ENCODE measurements around the gene RBFOX2. TPM values are rescaled to one million over a fixed set of nuclear protein-coding genes. Genes with fewer than 3 reads are reported as not detected.
A peak's percentile ranks its signal among the peaks of the same experiment; 100 is the strongest.

The RBFOX2 gene
- total and polyA plus RNA-seq, 3 donors from 2014 or later = 53.4 to 85.2 (median 63.9) TPM

DNA sequence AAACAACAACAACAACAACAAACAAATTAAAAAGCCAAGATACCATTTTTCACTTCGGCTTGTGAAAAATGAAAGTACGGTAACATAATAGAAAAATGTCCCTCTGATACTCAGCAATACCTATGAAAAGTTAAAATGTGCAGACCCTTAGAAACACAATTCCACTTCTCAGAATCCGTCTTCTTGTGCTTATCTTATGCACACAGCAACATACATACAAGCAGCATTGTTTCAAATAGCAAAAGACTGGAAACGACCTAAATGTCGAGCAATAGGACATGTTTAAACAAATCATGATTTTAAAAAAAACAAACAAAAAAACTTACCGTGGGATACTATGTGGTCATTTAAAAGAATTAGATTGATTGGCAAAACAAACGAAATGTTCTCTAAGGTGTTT is 26.5 kb downstream of the RBFOX2 start:
- TF ChIP-seq, protein P1, sequence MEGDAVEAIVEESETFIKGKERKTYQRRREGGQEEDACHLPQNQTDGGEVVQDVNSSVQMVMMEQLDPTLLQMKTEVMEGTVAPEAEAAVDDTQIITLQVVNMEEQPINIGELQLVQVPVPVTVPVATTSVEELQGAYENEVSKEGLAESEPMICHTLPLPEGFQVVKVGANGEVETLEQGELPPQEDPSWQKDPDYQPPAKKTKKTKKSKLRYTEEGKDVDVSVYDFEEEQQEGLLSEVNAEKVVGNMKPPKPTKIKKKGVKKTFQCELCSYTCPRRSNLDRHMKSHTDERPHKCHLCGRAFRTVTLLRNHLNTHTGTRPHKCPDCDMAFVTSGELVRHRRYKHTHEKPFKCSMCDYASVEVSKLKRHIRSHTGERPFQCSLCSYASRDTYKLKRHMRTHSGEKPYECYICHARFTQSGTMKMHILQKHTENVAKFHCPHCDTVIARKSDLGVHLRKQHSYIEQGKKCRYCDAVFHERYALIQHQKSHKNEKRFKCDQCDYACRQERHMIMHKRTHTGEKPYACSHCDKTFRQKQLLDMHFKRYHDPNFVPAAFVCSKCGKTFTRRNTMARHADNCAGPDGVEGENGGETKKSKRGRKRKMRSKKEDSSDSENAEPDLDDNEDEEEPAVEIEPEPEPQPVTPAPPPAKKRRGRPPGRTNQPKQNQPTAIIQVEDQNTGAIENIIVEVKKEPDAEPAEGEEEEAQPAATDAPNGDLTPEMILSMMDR (IDR thresholded peaks at IDR 0.05) = no peak
- TF ChIP-seq POLR2A (IDR thresholded peaks at IDR 0.05) = no peak
- H3K9me3 ChIP-seq = no peaks in the 10 kb centered on the region
- DNase-seq = no peak
- peaks cover 11% of the 10 kb centered on the region for H3K4me1 ChIP-seq
- H3K36me3 ChIP-seq (ENCODE audit: low read depth, missing control alignments) = no peaks in the 10 kb centered on the region
- no peak overlapping the region for H3K4me3 ChIP-seq
- intact Hi-C loops (cut with DNase I; ENCODE audit: low total_unique reads) = no loop called here
- H3K27me3 ChIP-seq = no peaks in the 10 kb centered on the region
- 72 to 81% methylated on average over 7 of the region's 7 CpGs for WGBS, 2 donors
- peak overlapping the region in 1 of 2 donors; percentile 52 for H3K27ac ChIP-seq

DNA sequence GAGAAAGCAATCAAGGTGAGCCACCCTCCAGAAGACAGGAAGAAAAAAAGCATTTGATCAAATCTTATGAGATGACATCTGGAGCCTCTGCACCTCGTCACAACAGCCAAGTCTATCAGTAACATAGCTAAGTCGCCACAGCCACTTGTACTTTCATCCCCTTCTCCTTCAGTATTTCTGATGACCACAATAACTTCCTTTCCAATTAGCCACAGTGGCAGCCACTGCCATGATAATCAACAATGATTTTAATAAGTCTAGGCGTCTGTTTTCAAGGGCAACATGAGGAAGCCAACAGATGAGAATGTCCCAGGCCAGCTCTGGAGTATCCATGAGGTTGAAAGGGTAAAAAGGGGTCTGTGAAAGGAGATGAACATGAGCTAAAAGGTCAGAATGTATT is 29.9 kb downstream of the RBFOX2 start:
- Histone ChIP-seq H3K27me3 (no peaks in the 10 kb centered on the region), H3K27ac (no peak overlapping the region), H3K4me1 (peaks cover 15% of the 10 kb centered on the region), H3K36me3 (ENCODE audit: low read depth, missing control alignments) (no peaks in the 10 kb centered on the region), H3K9me3 (no peaks in the 10 kb centered on the region), H3K4me3 (no peak overlapping the region)
- TF ChIP-seq POLR2A (IDR thresholded peaks at IDR 0.05) = no peak
- TF ChIP-seq, protein P1 (IDR thresholded peaks at IDR 0.05) = no peak
- DNase-seq = no peak
- intact Hi-C loops (cut with DNase I; ENCODE audit: low total_unique reads) = no loop called here
- 68 to 91% methylated on average over 3 of the region's 3 CpGs for WGBS, 2 donors

DNA sequence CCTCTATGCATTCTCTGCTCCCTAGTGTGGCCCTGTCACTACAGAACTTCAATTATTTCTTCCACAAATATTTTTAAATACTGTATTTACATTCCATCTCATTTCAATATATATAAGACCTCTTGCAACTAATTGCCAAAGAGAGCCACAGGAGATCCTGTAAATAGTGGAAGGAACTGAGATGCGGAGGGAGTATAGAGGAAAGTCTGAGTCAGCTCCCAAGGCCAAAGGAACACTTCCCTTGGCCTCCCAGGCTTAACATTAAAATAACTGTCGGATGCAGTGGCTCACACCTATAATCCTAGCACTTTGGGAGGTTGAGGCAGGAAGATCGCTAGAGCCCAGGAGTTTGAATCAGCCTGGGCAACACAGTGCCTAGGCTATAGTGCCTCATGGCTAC is 31.2 kb downstream of the RBFOX2 start:
- TF ChIP-seq, protein P1 (IDR thresholded peaks at IDR 0.05) = no peak
- no peak for TF ChIP-seq POLR2A (IDR thresholded peaks at IDR 0.05)
- H3K9me3 ChIP-seq = no peaks in the 10 kb centered on the region
- intact Hi-C loops (cut with DNase I; ENCODE audit: low total_unique reads) = no loop called here
- no peaks in the 10 kb centered on the region for H3K27me3 ChIP-seq
- H3K27ac ChIP-seq = peak overlapping the region in 1 of 2 donors; percentile 79
- no peak overlapping the region for H3K4me3 ChIP-seq
- DNase-seq = no peak
- H3K36me3 ChIP-seq (ENCODE audit: low read depth, missing control alignments) = no peaks in the 10 kb centered on the region
- WGBS, 2 donors = 64 to 69% methylated on average over 3 of the region's 3 CpGs
- H3K4me1 ChIP-seq = peaks cover 15% of the 10 kb centered on the region

DNA sequence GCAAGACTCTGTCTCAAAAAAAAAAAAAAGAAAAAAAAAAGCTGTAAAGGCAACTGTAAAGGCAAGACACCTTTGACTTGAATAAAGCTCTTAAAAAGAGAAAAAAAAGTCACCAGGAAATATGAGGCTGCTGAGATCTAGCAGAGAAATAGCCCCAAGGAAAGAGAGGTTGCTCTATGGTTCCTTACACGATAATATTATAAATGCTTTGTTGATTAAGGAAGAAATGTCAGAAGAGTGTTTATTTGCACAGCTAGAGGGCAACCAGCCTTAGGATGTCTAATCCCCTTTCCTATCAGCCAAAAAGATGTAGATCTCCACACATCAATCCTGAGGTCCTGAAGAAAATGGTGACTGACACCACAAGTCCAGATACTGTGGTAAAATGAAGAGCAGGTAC is 32.0 kb downstream of the RBFOX2 start:
- H3K27me3 ChIP-seq = no peaks in the 10 kb centered on the region
- peaks cover 14% of the 10 kb centered on the region for H3K4me1 ChIP-seq
- intact Hi-C loops (cut with DNase I; ENCODE audit: low total_unique reads) = no loop called here
- no peak for DNase-seq
- H3K27ac ChIP-seq = peak overlapping the region; percentile 56 to 79
- no peaks in the 10 kb centered on the region for H3K9me3 ChIP-seq
- 42 to 54% methylated on average over 1 of the region's 1 CpG for WGBS, 2 donors
- no peaks in the 10 kb centered on the region for H3K36me3 ChIP-seq (ENCODE audit: low read depth, missing control alignments)
- no peak overlapping the region for H3K4me3 ChIP-seq
- TF ChIP-seq, protein P1 (IDR thresholded peaks at IDR 0.05) = no peak
- TF ChIP-seq POLR2A (IDR thresholded peaks at IDR 0.05) = no peak

DNA sequence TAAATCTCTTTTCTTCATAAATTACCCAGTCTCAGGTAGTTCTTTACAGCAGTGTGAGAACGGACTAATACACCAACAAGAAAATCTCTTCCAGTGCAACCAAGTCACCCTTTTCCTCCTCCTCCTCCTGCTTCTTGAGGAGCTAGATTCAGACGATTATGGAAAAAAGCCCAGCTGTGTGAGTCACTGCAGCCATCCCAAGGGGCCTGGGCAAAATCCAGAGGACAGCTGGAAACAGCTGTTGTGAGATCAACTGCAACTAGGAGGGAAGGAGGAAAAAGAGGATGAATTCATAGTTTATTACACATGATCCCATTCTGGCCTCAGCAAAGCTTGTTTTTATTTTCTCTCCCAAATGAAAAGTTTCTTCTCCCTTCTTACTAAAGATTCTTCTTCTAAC is 32.9 kb downstream of the RBFOX2 start:
- Histone ChIP-seq H3K4me3 (no peak overlapping the region), H3K27ac (peak overlapping the region; percentile 56 to 79), H3K9me3 (no peaks in the 10 kb centered on the region), H3K36me3 (ENCODE audit: low read depth, missing control alignments) (no peaks in the 10 kb centered on the region), H3K27me3 (no peaks in the 10 kb centered on the region), H3K4me1 (peaks cover 8% of the 10 kb centered on the region)
- intact Hi-C loops (cut with DNase I; ENCODE audit: low total_unique reads) = no loop called here
- WGBS, 2 donors = 40 to 66% methylated on average over 2 of the region's 2 CpGs
- peak; percentile 82 for DNase-seq
- TF ChIP-seq, protein P1 (IDR thresholded peaks at IDR 0.05) = no peak
- TF ChIP-seq POLR2A (IDR thresholded peaks at IDR 0.05) = no peak
